ENCODE results near the gene MXRA8.

- TF ChIP-seq CTCF (IDR thresholded peaks at IDR 0.05; ENCODE audit: low read depth, low read length, poor library complexity, severe bottlenecking), result no peak
- TF ChIP-seq EZH2phosphoT487 (IDR thresholded peaks at IDR 0.05; ENCODE audit: borderline replicate concordance, low read length), result no peak
Observed at GRCh38 chr1:1347663-1348419, 10.5 kb downstream of the MXRA8 start.

Measured in DOHH2 (cell line).